Duodenal mucosa (tissue), 2 donors: ENCODE data around the gene FRRS1.
"Not testable (repeated sequence)": the region's sequence is repeated elsewhere in the genome, so short reads cannot be mapped to it uniquely, and the experiment has no call there.

Experiments used
- H3K27ac ChIP-seq: one replicate; pipeline ENCODE4 v1.7.0; 2013; ENCODE audit warnings: low read depth, low read length
- H3K27me3 ChIP-seq, 2 donors: one replicate each; pipeline ENCODE4 v1.7.0; 2013; ENCODE audit warnings: low read length in 2 of 2, control low read depth in 1 of 2; ENCODE audit not compliant: insufficient read depth in 2 of 2, control insufficient read depth in 1 of 2
- H3K36me3 ChIP-seq, 2 donors: one replicate each; pipeline ENCODE4 v1.7.0; 2013; ENCODE audit warnings: low read length in 2 of 2, control low read depth in 1 of 2; ENCODE audit not compliant: insufficient read depth in 2 of 2, control insufficient read depth in 1 of 2
- H3K4me1 ChIP-seq, 2 donors: one replicate each; pipeline ENCODE4 v1.7.0; 2013; ENCODE audit warnings: low read length in 2 of 2, control low read depth in 1 of 2; ENCODE audit not compliant: insufficient read depth in 2 of 2, control insufficient read depth in 1 of 2
- H3K4me3 ChIP-seq, 2 donors: one replicate each; pipeline ENCODE4 v1.7.0; 2013; ENCODE audit warnings: low read length in 2 of 2, low read depth in 1 of 2
- H3K9ac ChIP-seq, 2 donors: one replicate each; pipeline ENCODE4 v1.7.0; 2013; ENCODE audit warnings: low read length in 2 of 2, low read depth in 1 of 2
- H3K9me3 ChIP-seq, 2 donors: one replicate each; pipeline ENCODE4 v1.7.0; 2013; ENCODE audit warnings: low read length in 2 of 2, control low read depth in 1 of 2; ENCODE audit not compliant: control insufficient read depth in 1 of 2

FRRS1 gene

GRCh38 chr1:99768524-99769245 is 2.2 kb upstream of the FRRS1 start:
- no peaks in the 10 kb centered on the region for H3K27me3 ChIP-seq
- H3K4me3 ChIP-seq, result no peak overlapping the region
- no peak overlapping the region for H3K9ac ChIP-seq
- no peak overlapping the region for H3K27ac ChIP-seq
- peaks cover 0 to 7% of the 10 kb centered on the region in 2 donors for H3K4me1 ChIP-seq
- H3K36me3 ChIP-seq, result no peaks in the 10 kb centered on the region
- H3K9me3 ChIP-seq, result no peaks in the 10 kb centered on the region

GRCh38 chr1:99768104-99768503 is 1.7 kb upstream of the FRRS1 start:
- Histone ChIP-seq H3K27me3 (no peaks in the 10 kb centered on the region), H3K27ac (no peak overlapping the region), H3K36me3 (no peaks in the 10 kb centered on the region), H3K4me3 (no peak overlapping the region), H3K9ac (no peak overlapping the region), H3K4me1 (peaks cover 0 to 7% of the 10 kb centered on the region in 2 donors), H3K9me3 (no peaks in the 10 kb centered on the region)

DNA sequence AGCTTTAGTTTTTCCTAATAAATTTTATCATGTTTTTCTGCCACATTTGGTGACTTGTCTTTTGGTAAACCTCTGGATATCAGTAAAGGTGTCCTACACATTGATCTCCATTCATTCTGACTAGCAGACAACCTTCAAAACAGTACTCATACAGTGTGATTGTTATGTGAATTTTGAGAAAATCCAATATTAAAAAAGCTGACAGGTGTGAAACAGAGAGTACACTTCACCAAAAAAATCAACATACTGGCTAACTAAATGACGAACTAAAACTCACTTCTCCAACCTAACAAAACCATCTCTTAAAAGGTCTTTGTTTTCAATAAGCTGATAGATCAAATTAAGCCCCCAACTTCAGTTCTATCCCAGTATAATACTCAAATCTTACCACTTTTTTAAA is 1.5 kb downstream of the FRRS1 start:
- H3K27me3 ChIP-seq, result no peaks in the 10 kb centered on the region
- H3K27ac ChIP-seq, result no peak overlapping the region
- peak overlapping the region in 1 of 2 donors; percentile 27 for H3K4me3 ChIP-seq
- H3K4me1 ChIP-seq, result peaks cover 2 to 7% of the 10 kb centered on the region in 2 donors
- no peak overlapping the region for H3K9ac ChIP-seq
- no peaks in the 10 kb centered on the region for H3K36me3 ChIP-seq
- H3K9me3 ChIP-seq, result no peaks in the 10 kb centered on the region

GRCh38 chr1:99764439-99764838 is 2.0 kb downstream of the FRRS1 start:
- Histone ChIP-seq H3K36me3 (no peaks in the 10 kb centered on the region), H3K27me3 (no peaks in the 10 kb centered on the region), H3K9ac (no peak overlapping the region), H3K4me1 (peaks cover 6 to 7% of the 10 kb centered on the region in 2 donors), H3K4me3 (peak overlapping the region in 1 of 2 donors; percentile 27), H3K9me3 (no peaks in the 10 kb centered on the region), H3K27ac (no peak overlapping the region)

GRCh38 chr1:99763956-99764355 is 2.5 kb downstream of the FRRS1 start:
- no peak overlapping the region for H3K4me3 ChIP-seq
- H3K9ac ChIP-seq, result no peak overlapping the region
- no peaks in the 10 kb centered on the region for H3K27me3 ChIP-seq
- H3K27ac ChIP-seq, result no peak overlapping the region
- no peaks in the 10 kb centered on the region for H3K36me3 ChIP-seq
- no peaks in the 10 kb centered on the region for H3K9me3 ChIP-seq
- peaks cover 7 to 9% of the 10 kb centered on the region in 2 donors for H3K4me1 ChIP-seq

- H3K9ac ChIP-seq, result no peak overlapping the region
- H3K36me3 ChIP-seq, result no peaks in the 10 kb centered on the region
- H3K9me3 ChIP-seq, result no peaks in the 10 kb centered on the region
- no peak overlapping the region for H3K4me3 ChIP-seq
- peaks cover 8 to 15% of the 10 kb centered on the region in 2 donors for H3K4me1 ChIP-seq
- no peak overlapping the region for H3K27ac ChIP-seq
- no peaks in the 10 kb centered on the region for H3K27me3 ChIP-seq
Observed at GRCh38 chr1:99761774-99762173, 4.7 kb downstream of the FRRS1 start.

GRCh38 chr1:99759518-99760160 is 6.8 kb downstream of the FRRS1 start:
- Histone ChIP-seq H3K27ac (no peak overlapping the region), H3K4me1 (peaks cover 3 to 17% of the 10 kb centered on the region in 2 donors), H3K36me3 (no peaks in the 10 kb centered on the region), H3K9me3 (no peaks in the 10 kb centered on the region), H3K4me3 (no peak overlapping the region), H3K9ac (no peak overlapping the region), H3K27me3 (no peaks in the 10 kb centered on the region)

- H3K4me3 ChIP-seq, H3K36me3 ChIP-seq, H3K27ac ChIP-seq, H3K9ac ChIP-seq, H3K27me3 ChIP-seq, H3K9me3 ChIP-seq: not testable (repeated sequence)
- peaks cover 3 to 17% of the 10 kb centered on the region in 2 donors for H3K4me1 ChIP-seq
Observed at GRCh38 chr1:99758686-99759517, 7.5 kb downstream of the FRRS1 start.

DNA sequence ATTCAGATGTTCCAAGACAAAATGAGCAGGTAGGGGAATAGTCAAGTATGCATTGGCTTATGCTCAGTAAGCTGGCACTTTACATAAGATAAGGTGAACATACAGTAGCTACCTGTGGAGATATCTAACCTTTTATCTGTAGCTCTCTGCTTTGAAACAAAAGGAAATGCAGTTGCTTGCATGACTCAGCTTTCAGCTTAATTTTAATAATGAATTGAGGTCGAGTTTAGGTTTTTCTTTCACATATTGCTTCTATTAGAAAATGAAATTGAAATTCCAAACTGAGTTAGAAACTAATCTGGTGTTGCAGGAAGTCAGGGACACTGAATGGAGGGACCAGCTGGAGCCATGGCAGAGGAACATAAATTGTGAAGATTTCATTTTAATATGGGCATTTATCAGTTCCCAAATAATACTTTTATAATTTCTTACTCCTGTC is 8.3 kb downstream of the FRRS1 start:
- H3K27ac ChIP-seq, result no peak overlapping the region
- H3K27me3 ChIP-seq, result no peaks in the 10 kb centered on the region
- peak overlapping the region in 1 of 2 donors; percentile 25 for H3K4me3 ChIP-seq
- H3K4me1 ChIP-seq, result peaks cover 3 to 17% of the 10 kb centered on the region in 2 donors
- no peaks in the 10 kb centered on the region for H3K9me3 ChIP-seq
- H3K36me3 ChIP-seq, result no peaks in the 10 kb centered on the region
- no peak overlapping the region for H3K9ac ChIP-seq

DNA sequence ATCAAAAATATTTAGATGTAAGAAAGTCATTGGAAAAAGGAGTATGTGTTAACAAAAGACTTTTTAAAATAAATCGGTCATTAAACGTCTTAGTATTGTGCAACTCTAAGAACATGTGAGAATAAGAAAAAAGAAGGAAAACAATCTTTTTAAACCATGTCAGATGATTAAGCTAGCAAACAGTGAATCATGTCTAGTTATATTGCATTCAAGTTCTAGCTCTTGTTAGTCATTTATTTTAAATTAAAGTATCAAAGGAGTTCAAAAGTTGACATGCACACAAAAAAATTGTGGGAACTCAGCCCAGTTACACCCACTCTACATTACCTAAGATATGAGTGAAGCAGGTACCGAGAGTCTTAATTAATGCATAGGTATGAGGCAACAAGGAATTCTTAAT is 9.8 kb downstream of the FRRS1 start:
- no peaks in the 10 kb centered on the region for H3K36me3 ChIP-seq
- no peaks in the 10 kb centered on the region for H3K9me3 ChIP-seq
- no peak overlapping the region for H3K9ac ChIP-seq
- H3K27ac ChIP-seq, result no peak overlapping the region
- H3K4me3 ChIP-seq, result no peak overlapping the region
- H3K27me3 ChIP-seq, result no peaks in the 10 kb centered on the region
- peaks cover 10 to 17% of the 10 kb centered on the region in 2 donors for H3K4me1 ChIP-seq
